GM11168 (cell line): ENCODE results near the gene AP3B1.

Experiments used
- in situ Hi-C: fragments of 300-500 bp; cut with MboI; formaldehyde crosslinking; loops from one replicate; pipeline ENCODE4 v1.12.0; 2022; ENCODE audit warnings: low sequenced_read_pairs; ENCODE audit not compliant: unreplicated experiment

Gene AP3B1

DNA sequence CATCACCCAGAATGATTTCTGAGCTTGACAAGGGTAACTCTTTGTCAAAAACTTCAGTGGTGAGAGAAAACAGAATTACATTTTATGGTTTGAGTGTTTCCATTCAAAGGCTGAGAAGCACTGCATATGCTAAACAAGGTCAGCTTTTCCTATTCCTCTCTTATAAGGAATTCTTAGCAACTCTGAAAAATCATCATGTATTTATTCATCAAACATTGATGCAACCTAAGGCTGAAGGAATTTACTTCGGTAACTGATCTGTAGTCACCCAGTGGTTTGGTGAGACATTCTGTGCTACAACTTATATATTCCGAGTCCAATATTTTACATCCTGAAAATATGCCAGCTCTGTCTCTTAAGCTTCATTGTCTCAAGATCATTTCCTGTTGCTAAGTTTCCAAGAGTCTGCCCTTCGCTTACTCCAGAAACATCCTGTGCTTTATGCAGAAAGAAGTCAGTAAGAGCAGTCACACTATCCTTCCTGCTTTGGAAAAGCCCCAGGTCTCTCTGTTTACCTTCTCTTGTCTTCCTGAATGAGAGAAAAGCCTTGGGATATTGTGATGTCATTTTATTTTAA, 341.8 kb downstream of the AP3B1 start:
- in situ Hi-C loops: loop anchor here (25.0 kb wide), 1 partner anchor 315 kb away; the partner anchor contains the start of gene OTP
